ENCODE data around the gene ALKBH8. TPM values are rescaled to one million over a fixed set of nuclear protein-coding genes. Genes with fewer than 3 reads are reported as not detected.

ALKBH8 gene
- total RNA-seq, 1 donor from 2014 or later = 11.0 TPM

GRCh38 chr11:107457558-107458271, 107.8 kb downstream of the ALKBH8 start, which contains the start of gene CWF19L2:
CWF19L2 (minus strand) TSS chr11:107457825; CDS start chr11:107457816, 9 bp downstream.
- H3K4me3 Mint-ChIP-seq = peak within 1 kb of the TSS; percentile 92
- TF ChIP-seq CTCF (conservative IDR thresholded peaks at IDR 0.05) = no peak
- peak within 1 kb of the TSS; percentile 88 for H3K27ac Mint-ChIP-seq (ENCODE audit: unreplicated experiment)
- H3K27me3 Mint-ChIP-seq (ENCODE audit: low read depth) = peaks cover 31% of the 10 kb centered on the region
- no peaks in the 10 kb centered on the region for H3K9me3 Mint-ChIP-seq
- DNase-seq (ENCODE audit: low read depth, low spot score) = peak; percentile 71
- H3K4me1 Mint-ChIP-seq = peaks cover 25% of the 10 kb centered on the region
- H3K36me3 Mint-ChIP-seq (ENCODE audit: low read depth) = no peaks in the 10 kb centered on the region

- H3K4me3 Mint-ChIP-seq = peak overlapping the region; percentile 92
- no peaks in the 10 kb centered on the region for H3K36me3 Mint-ChIP-seq (ENCODE audit: low read depth)
- peaks cover 25% of the 10 kb centered on the region for H3K4me1 Mint-ChIP-seq
- H3K27me3 Mint-ChIP-seq (ENCODE audit: low read depth) = peaks cover 25% of the 10 kb centered on the region
- DNase-seq (ENCODE audit: low read depth, low spot score) = no peak
- TF ChIP-seq CTCF (conservative IDR thresholded peaks at IDR 0.05) = no peak
- no peaks in the 10 kb centered on the region for H3K9me3 Mint-ChIP-seq
- H3K27ac Mint-ChIP-seq (ENCODE audit: unreplicated experiment) = peak overlapping the region; percentile 88
These were observed 108.4 kb downstream of the ALKBH8 start for GRCh38 chr11:107457205-107457557.

GRCh38 chr11:107453594-107454286, 111.8 kb downstream of the ALKBH8 start:
- no peak overlapping the region for H3K4me3 Mint-ChIP-seq
- no peak for TF ChIP-seq CTCF (conservative IDR thresholded peaks at IDR 0.05)
- no peaks in the 10 kb centered on the region for H3K9me3 Mint-ChIP-seq

More at GRCh38 chr11:107453594-107454286, 111.8 kb downstream of the ALKBH8 start:
- no peak for DNase-seq (ENCODE audit: low read depth, low spot score)
- Mint-ChIP-seq H3K27me3 (ENCODE audit: low read depth) (no peaks in the 10 kb centered on the region), H3K4me1 (peaks cover 25% of the 10 kb centered on the region), H3K36me3 (ENCODE audit: low read depth) (no peaks in the 10 kb centered on the region), H3K27ac (ENCODE audit: unreplicated experiment) (no peak overlapping the region)

Other genes with a start within 250 kb of the ALKBH8 start
- gene CWF19L2, start 107.9 kb downstream of the ALKBH8 start, total RNA-seq = 14.8 TPM in 2 replicates
- 0.40 and 0.43 TPM in 2 replicates for gene ELMOD1, start 25.4 kb upstream of the ALKBH8 start, total RNA-seq
- not detected in 2 replicates for gene SLN, start 146.3 kb upstream of the ALKBH8 start, total RNA-seq

All from neural crest cell (in vitro differentiated cells).